ENCODE results near the gene VPS36.
"Not testable (repeated sequence)": the region's sequence is repeated elsewhere in the genome, so short reads cannot be mapped to it uniquely, and the experiment has no call there.

- not testable (repeated sequence) for TF ChIP-seq CTCF (IDR thresholded peaks at IDR 0.05; ENCODE audit: low read depth, low read length, poor library complexity, severe bottlenecking); EZH2phosphoT487 (IDR thresholded peaks at IDR 0.05; ENCODE audit: borderline replicate concordance, low read length)
These were observed 30.4 kb upstream of the VPS36 start for GRCh38 chr13:52480677-52481428.
